PC-9 (cell line): ENCODE measurements around the gene EPG5. TPM values are rescaled to one million over a fixed set of nuclear protein-coding genes. Genes with fewer than 3 reads are reported as not detected.
"Not testable (repeated sequence)": the region's sequence is repeated elsewhere in the genome, so short reads cannot be mapped to it uniquely, and the experiment has no call there.

Experiments used
- BruUV-seq: library from RNA; stranded (reverse); fragments of 400-500 nt; replicated peaks from 2 replicates; lab custom pipeline; 2021; lab: Mats Ljungman, UMichigan
- CTCF ChIA-PET: fragments of 300-600 bp; sonication (Branson Sonifier 250); formaldehyde crosslinking; loops from one replicate; lab custom pipeline; 2022; ENCODE audit warnings: antibody characterized with exemption; lab: Charles Lee
- POLR2A ChIA-PET: fragments of 300-600 bp; sonication (Branson Sonifier 250); formaldehyde crosslinking; loops from one replicate; lab custom pipeline; 2022; ENCODE audit warnings: antibody characterized with exemption; ENCODE audit not compliant: unreplicated experiment; lab: Charles Lee
- DNase-seq, 2 experiments: peaks; one replicate each; pipeline versions ENCODE4 v3.0.0 to v3.0.0-alpha.2; 2015 to 2022; ENCODE audit warnings: mixed read lengths in 1 of 2
- H2AFZ ChIP-seq: fragments of 200-600 bp; sonication (generic); 2 replicates; pipeline ENCODE4 v1.8.1; 2017; ENCODE audit warnings: antibody characterized with exemption
- H3F3A ChIP-seq: fragments of 200-600 bp; sonication (generic); 2 replicates; pipeline ENCODE4 v1.8.1; 2017; ENCODE audit warnings: antibody characterized with exemption, mild to moderate bottlenecking, low read depth; ENCODE audit not compliant: insufficient read depth
- H3K27ac ChIP-seq: fragments of 200-600 bp; sonication (generic); 2 replicates; pipeline ENCODE4 v1.6.1; 2016; ENCODE audit warnings: mixed run types
- H3K27me3 ChIP-seq: fragments of 200-600 bp; sonication (generic); 2 replicates; pipeline ENCODE4 v1.6.1; 2016; ENCODE audit warnings: low read depth, mixed run types; ENCODE audit not compliant: insufficient read depth
- H3K36me3 ChIP-seq: fragments of 200-600 bp; sonication (generic); 2 replicates; pipeline ENCODE4 v1.6.1; 2016; ENCODE audit warnings: low read depth, mixed run types
- H3K4me1 ChIP-seq: fragments of 200-600 bp; sonication (generic); replicated peaks from 2 replicates; pipeline ENCODE4 v1.6.1; 2016; ENCODE audit warnings: mixed run types; ENCODE audit not compliant: insufficient read depth
- H3K4me2 ChIP-seq: fragments of 200-600 bp; sonication (generic); 2 replicates; pipeline ENCODE4 v1.6.1; 2017; ENCODE audit warnings: mixed run types
- H3K4me3 ChIP-seq: fragments of 200-600 bp; sonication (generic); 2 replicates; pipeline ENCODE4 v1.6.1; 2016; ENCODE audit warnings: mixed run types
- H3K79me2 ChIP-seq: fragments of 200-600 bp; sonication (generic); 2 replicates; pipeline ENCODE4 v1.6.1; 2017; ENCODE audit warnings: low read depth, mixed run types
- H3K9me2 ChIP-seq: fragments of 200-600 bp; sonication (generic); 2 replicates; pipeline ENCODE4 v1.8.1; 2017; ENCODE audit warnings: mild to moderate bottlenecking; ENCODE audit not compliant: insufficient read depth
- H3K9me3 ChIP-seq: fragments of 200-600 bp; sonication (generic); 2 replicates; pipeline ENCODE4 v1.8.1; 2016; ENCODE audit warnings: low read depth; ENCODE audit not compliant: insufficient read depth
- H4K20me1 ChIP-seq: fragments of 200-600 bp; sonication (generic); 2 replicates; pipeline ENCODE4 v1.8.1; 2017; ENCODE audit not compliant: insufficient read depth
- EZH2 ChIP-seq: fragments of 200-600 bp; sonication (generic); IDR thresholded peaks from 2 replicates; pipeline ENCODE4 v1.8.0; 2017; ENCODE audit warnings: antibody characterized with exemption, low read depth
- intact Hi-C: fragments of 100-400 bp; cut with micrococcal nuclease; formaldehyde crosslinking; loops from one replicate; pipeline ENCODE4 v1.10.0; 2022; ENCODE audit not compliant: unreplicated experiment
- total RNA-seq: library from RNA; stranded (reverse); gene quantifications from 2 replicates; pipeline ENCODE4 v1.2.3, GENCODE V29; 2021
- TF ChIP-seq, protein P1 (sequence below): fragments of 200-600 bp; sonication (generic); conservative IDR thresholded peaks from 2 replicates; pipeline ENCODE4 v1.6.1; 2017; ENCODE audit warnings: mixed run types, antibody characterized with exemption, mild to moderate bottlenecking, moderate library complexity

Gene EPG5
- total RNA-seq, 1 experiment from 2014 or later: 19.5 TPM

DNA sequence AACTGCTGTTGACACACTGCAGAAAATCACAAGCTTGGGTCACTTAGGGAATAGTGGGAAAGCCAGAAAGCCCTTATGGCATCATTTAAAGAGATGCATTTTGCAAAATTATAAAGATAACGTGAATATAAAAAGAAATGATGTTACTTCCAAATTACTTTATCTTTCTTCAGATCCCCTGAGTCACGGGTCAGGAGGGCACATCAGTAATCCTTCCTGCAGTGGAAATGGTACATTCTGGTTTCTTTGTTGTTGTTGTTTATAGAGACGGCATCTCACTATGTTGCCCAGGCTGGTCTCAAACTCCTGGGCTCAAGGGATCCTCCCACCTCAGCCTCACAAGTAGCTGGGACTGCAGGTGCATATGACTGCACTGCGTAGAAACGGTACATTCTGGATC is 9.8 kb upstream of the EPG5 start:
- no TSS peak for BruUV-seq
- CTCF ChIA-PET: no interaction called here

GRCh38 chr18:45976566-45976965 is 9.4 kb upstream of the EPG5 start:
- intact Hi-C loops: no loop called here
- BruUV-seq: no TSS peak
- Histone ChIP-seq H3K4me3 (no peak overlapping the region), H3F3A (no peaks in the 10 kb centered on the region), H3K27me3 (no peaks in the 10 kb centered on the region), H3K9me2 (no peaks in the 10 kb centered on the region), H3K27ac (no peak overlapping the region), H3K36me3 (no peaks in the 10 kb centered on the region), H2AFZ (no peak overlapping the region), H3K4me1 (peaks cover 9% of the 10 kb centered on the region), H3K9me3 (no peaks in the 10 kb centered on the region), H3K4me2 (no peak overlapping the region), H4K20me1 (no peaks in the 10 kb centered on the region), H3K79me2 (no peaks in the 10 kb centered on the region)
- no peak for DNase-seq
- CTCF ChIA-PET: no interaction called here
- no peak for TF ChIP-seq EZH2
- TF ChIP-seq, protein P1, sequence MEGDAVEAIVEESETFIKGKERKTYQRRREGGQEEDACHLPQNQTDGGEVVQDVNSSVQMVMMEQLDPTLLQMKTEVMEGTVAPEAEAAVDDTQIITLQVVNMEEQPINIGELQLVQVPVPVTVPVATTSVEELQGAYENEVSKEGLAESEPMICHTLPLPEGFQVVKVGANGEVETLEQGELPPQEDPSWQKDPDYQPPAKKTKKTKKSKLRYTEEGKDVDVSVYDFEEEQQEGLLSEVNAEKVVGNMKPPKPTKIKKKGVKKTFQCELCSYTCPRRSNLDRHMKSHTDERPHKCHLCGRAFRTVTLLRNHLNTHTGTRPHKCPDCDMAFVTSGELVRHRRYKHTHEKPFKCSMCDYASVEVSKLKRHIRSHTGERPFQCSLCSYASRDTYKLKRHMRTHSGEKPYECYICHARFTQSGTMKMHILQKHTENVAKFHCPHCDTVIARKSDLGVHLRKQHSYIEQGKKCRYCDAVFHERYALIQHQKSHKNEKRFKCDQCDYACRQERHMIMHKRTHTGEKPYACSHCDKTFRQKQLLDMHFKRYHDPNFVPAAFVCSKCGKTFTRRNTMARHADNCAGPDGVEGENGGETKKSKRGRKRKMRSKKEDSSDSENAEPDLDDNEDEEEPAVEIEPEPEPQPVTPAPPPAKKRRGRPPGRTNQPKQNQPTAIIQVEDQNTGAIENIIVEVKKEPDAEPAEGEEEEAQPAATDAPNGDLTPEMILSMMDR: no peak
- POLR2A ChIA-PET: no interaction called here

More for the DNA sequence above, 9.8 kb upstream of the EPG5 start:
- no peaks in the 10 kb centered on the region for H3K9me3 ChIP-seq
- H3K4me3 ChIP-seq: no peak overlapping the region
- POLR2A ChIA-PET: no interaction called here
- H3K36me3 ChIP-seq: no peaks in the 10 kb centered on the region
- no peaks in the 10 kb centered on the region for H3K79me2 ChIP-seq
- no peaks in the 10 kb centered on the region for H3F3A ChIP-seq
- no peaks in the 10 kb centered on the region for H4K20me1 ChIP-seq
- H3K27me3 ChIP-seq: no peaks in the 10 kb centered on the region
- H3K4me1 ChIP-seq: peaks cover 9% of the 10 kb centered on the region
- TF ChIP-seq, protein P1: no peak
- TF ChIP-seq EZH2: no peak
- H2AFZ ChIP-seq: no peak overlapping the region
- intact Hi-C loops: no loop called here
- H3K27ac ChIP-seq: no peak overlapping the region
- DNase-seq: no peak
- no peak overlapping the region for H3K4me2 ChIP-seq
- no peaks in the 10 kb centered on the region for H3K9me2 ChIP-seq

GRCh38 chr18:45974088-45974536 is 7.0 kb upstream of the EPG5 start:
- Histone ChIP-seq H3K79me2 (no peaks in the 10 kb centered on the region), H3K27ac (no peak overlapping the region), H4K20me1 (no peaks in the 10 kb centered on the region), H3F3A (no peaks in the 10 kb centered on the region), H3K4me3 (no peak overlapping the region), H3K9me3 (no peaks in the 10 kb centered on the region), H2AFZ (peak overlapping the region; percentile 9; the same call in 1 of the 2 replicates), H3K4me1 (peaks cover 4% of the 10 kb centered on the region; the same call in 1 of the 2 replicates), H3K9me2 (no peaks in the 10 kb centered on the region), H3K4me2 (peak overlapping the region; percentile 20; the same call in 1 of the 2 replicates), H3K27me3 (no peaks in the 10 kb centered on the region), H3K36me3 (no peaks in the 10 kb centered on the region)
- ChIA-PET POLR2A (no interaction called here), CTCF (no interaction called here)
- intact Hi-C loops: loop anchor here (2.0 to 5.0 kb wide), 3 partner anchors 98 to 685 kb away; partner anchors contain the start of gene PSTPIP2
- BruUV-seq: no TSS peak
- peak; percentile 29 to 73 for DNase-seq
- TF ChIP-seq, protein P1: peak; percentile 85
- no peak for TF ChIP-seq EZH2

DNA sequence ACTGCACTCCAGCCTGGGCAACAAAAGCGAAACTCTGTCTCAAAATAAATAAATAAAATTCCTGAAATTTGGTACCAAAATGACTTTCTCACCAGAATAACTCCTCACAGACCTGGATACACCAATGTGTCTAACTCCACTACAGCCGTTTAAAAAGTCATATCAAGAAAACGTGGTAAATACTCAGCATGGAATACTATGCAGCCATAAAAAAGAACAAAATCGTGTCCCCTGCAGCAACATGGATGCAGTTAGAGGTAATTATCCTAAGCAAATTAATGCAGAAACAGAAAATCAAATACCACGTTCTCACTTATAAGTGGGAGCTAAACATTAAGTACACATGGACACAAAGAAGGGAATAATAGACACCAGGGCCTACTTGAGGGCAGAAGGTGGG is 2.2 kb downstream of the EPG5 start:
- H3K27ac ChIP-seq, intact Hi-C loops, DNase-seq, H3F3A ChIP-seq, H3K4me3 ChIP-seq, H3K36me3 ChIP-seq, H4K20me1 ChIP-seq, H3K27me3 ChIP-seq, H2AFZ ChIP-seq, POLR2A ChIA-PET, H3K9me2 ChIP-seq, BruUV-seq, CTCF ChIA-PET, H3K9me3 ChIP-seq: not testable (repeated sequence)
- peaks cover 14% of the 10 kb centered on the region; the same call in 1 of the 2 replicates for H3K4me1 ChIP-seq
- H3K4me2 ChIP-seq: peak overlapping the region; percentile 68; the same call in 1 of the 2 replicates
- peaks cover 46% of the 10 kb centered on the region for H3K79me2 ChIP-seq
